A549 (cell line): ENCODE results near the gene MFAP3L.

Source experiments
- BHLHE40 ChIP-seq: IDR thresholded peaks from 2 replicates; pipeline ENCODE4 v1.6.1; 2012; ENCODE audit warnings: low read depth, low read length, inconsistent platforms
- CHD2 ChIP-seq: fragments of 150-350 bp; IDR thresholded peaks from 2 replicates; pipeline ENCODE4 v1.6.1; 2014; ENCODE audit warnings: low read length; ENCODE audit not compliant: partially characterized antibody
- CTCF ChIP-seq: fragments of >200 bp; sonication (Bioruptor Twin); formaldehyde crosslinking; IDR thresholded peaks from 3 replicates; pipeline ENCODE4 v1.5.1; 2016
- EP300 ChIP-seq, 2 experiments: fragments of >200 bp; sonication (Bioruptor Twin); formaldehyde crosslinking; IDR thresholded peaks; 2 replicates in 1 of 2; 3 replicates in 1 of 2; pipeline ENCODE4 v1.6.1; 2016 to 2017
- MAZ ChIP-seq: fragments of 150-350 bp; IDR thresholded peaks from 2 replicates; pipeline ENCODE4 v1.6.1; 2014; ENCODE audit warnings: antibody characterized with exemption, low read depth, low read length, borderline replicate concordance
- MYC ChIP-seq: IDR thresholded peaks from 2 replicates; pipeline ENCODE4 v1.6.1; 2012; ENCODE audit warnings: mild to moderate bottlenecking, inconsistent platforms, low read length, improper control_type of control experiment, borderline replicate concordance
- NR3C1 ChIP-seq: fragments of >200 bp; sonication (Bioruptor Twin); formaldehyde crosslinking; IDR thresholded peaks from 3 replicates; pipeline ENCODE4 v1.6.1; 2017
- POLR2A ChIP-seq: IDR thresholded peaks from 2 replicates; pipeline ENCODE4 v1.6.1; 2012; ENCODE audit warnings: mild to moderate bottlenecking, low read length
- RARB ChIP-seq: fragments of 250-450 bp; sonication (Bioruptor Pico); IDR thresholded peaks from 2 replicates; pipeline ENCODE4 v1.8.0; 2021; ENCODE audit warnings: mild to moderate bottlenecking, moderate library complexity
- RFX5 ChIP-seq: fragments of 450-650 bp; IDR thresholded peaks from 2 replicates; pipeline ENCODE4 v1.7.1; 2014; ENCODE audit warnings: antibody characterized with exemption, mild to moderate bottlenecking, moderate library complexity
- RNF2 ChIP-seq: fragments of 200-600 bp; sonication (generic); IDR thresholded peaks from 2 replicates; pipeline ENCODE4 v1.6.1; 2016; ENCODE audit warnings: low read depth, mild to moderate bottlenecking, antibody characterized with exemption, moderate library complexity, borderline replicate concordance
- USF2 ChIP-seq: fragments of 450-650 bp; IDR thresholded peaks from 2 replicates; pipeline ENCODE4 v1.6.1; 2014; ENCODE audit warnings: antibody characterized with exemption
- TF ChIP-seq, protein P1 (sequence below): fragments of 250-450 bp; sonication (Bioruptor Pico); IDR thresholded peaks from 2 replicates; pipeline ENCODE4 v1.5.0; 2020; ENCODE audit warnings: low read depth, mild to moderate bottlenecking, moderate library complexity
- TF ChIP-seq, protein P2 (sequence below): IDR thresholded peaks from 2 replicates; pipeline ENCODE4 v1.6.1; 2012

DNA sequence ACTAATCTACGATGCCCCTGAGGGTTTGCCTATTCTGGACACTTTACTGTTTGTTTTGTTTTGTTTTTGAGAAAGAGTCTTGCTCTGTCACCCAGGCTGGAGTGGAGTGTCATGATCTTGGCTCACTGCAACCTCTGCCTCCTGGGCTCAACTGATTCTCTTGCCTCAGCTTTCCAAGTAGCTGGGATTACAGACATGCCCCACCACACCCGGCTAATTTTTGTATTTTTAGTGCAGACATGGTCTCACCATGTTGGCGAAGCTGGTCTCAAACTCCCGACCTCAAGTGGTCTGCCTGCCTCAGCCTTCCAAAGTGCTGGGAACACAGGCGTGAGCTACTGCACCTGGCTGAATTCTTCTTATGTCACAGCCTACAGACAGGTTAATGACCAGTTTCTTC lies 70.7 kb downstream of the MFAP3L start:
- no peak for TF ChIP-seq CTCF
- no peak for TF ChIP-seq RARB (CRISPR knock-in tag)
- TF ChIP-seq POLR2A: no peak
- no peak for TF ChIP-seq CHD2
- TF ChIP-seq EP300 (IDR thresholded peaks at IDR 0.05): no peak
- no peak for TF ChIP-seq RFX5
- TF ChIP-seq, protein P1, sequence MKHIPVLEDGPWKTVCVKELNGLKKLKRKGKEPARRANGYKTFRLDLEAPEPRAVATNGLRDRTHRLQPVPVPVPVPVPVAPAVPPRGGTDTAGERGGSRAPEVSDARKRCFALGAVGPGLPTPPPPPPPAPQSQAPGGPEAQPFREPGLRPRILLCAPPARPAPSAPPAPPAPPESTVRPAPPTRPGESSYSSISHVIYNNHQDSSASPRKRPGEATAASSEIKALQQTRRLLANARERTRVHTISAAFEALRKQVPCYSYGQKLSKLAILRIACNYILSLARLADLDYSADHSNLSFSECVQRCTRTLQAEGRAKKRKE: no peak
- TF ChIP-seq RNF2: no peak
- no peak for TF ChIP-seq USF2
- TF ChIP-seq, protein P2, sequence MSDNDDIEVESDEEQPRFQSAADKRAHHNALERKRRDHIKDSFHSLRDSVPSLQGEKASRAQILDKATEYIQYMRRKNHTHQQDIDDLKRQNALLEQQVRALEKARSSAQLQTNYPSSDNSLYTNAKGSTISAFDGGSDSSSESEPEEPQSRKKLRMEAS: no peak
- no peak for TF ChIP-seq MAZ
- TF ChIP-seq MYC: no peak
- TF ChIP-seq NR3C1: no peak
- no peak for TF ChIP-seq BHLHE40
